ENCODE data around the gene SGCD.

The SGCD gene

DNA sequence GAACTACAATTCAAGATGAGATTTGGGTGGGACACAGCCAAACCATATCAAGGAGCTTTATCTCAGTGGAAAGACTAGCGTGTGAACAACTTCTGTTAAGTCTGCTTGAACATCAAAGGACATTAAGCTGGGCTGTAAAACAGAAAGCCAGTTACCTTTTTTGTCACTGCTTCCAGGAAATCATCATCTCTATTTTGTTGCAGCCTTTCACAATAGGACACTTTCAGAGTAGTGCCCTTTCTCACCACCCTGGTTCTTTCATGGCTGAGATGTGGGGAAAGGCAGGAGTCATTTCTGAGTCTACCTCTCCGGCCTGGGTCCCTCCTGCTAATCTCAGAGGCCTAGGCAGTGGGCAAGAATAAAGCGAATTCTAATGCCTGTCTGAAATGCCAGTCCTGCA is 426.9 kb downstream of the SGCD start:
- no peaks in the 10 kb centered on the region for H3K9me3 ChIP-seq (ENCODE audit: control insufficient read depth, low read length)
- H3K27me3 ChIP-seq (replicated peaks; ENCODE audit: control insufficient read depth, insufficient read depth, low read length, poor library complexity, severe bottlenecking), result no peaks in the 10 kb centered on the region
- H3K4me3 ChIP-seq (ENCODE audit: insufficient read depth, low read depth, low read length, poor library complexity, severe bottlenecking), result no peak overlapping the region
- H3K36me3 ChIP-seq (ENCODE audit: control insufficient read depth, insufficient read depth, low read length), result no peaks in the 10 kb centered on the region
- DNase-seq, result no peak
- no peaks in the 10 kb centered on the region for H3K4me1 ChIP-seq (ENCODE audit: control insufficient read depth, insufficient read depth, low read length, poor library complexity, severe bottlenecking)
- H3K27ac ChIP-seq (ENCODE audit: insufficient read depth, low read length, poor library complexity, severe bottlenecking), result no peak overlapping the region

DNA sequence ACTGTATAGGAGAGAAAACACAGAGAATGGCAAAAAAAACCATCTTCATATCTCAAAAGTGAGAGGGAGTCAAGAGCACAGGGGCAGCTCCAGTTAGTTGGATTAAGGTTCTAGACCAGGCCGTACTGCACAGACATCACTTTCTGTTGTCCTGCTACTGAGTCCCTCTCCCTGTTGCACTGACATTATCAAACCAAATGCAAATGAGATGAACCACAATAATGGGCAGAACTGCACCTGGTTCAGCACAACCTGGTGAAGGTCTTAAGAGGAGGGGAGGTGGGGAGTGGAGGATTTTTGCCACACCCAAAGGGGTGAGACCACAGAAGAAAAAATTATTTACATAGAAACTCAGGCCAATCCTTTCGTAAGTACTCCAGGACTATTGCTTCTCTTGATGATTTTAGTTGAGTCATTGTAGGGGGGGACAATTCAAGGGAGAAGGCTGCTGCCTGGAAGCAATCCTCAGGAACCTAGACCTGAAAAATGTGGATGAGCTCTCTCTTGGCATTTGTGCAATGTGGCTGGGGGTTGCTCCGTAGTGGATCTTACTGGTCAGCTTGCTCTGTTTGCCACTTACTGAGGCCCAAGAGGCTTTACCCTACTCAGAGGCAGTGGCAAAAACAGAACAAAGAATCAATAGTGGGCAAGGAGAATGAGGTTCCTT is 428.6 kb downstream of the SGCD start:
- Histone ChIP-seq H3K27ac (ENCODE audit: insufficient read depth, low read length, poor library complexity, severe bottlenecking) (no peak overlapping the region), H3K4me3 (ENCODE audit: insufficient read depth, low read depth, low read length, poor library complexity, severe bottlenecking) (no peak overlapping the region), H3K4me1 (ENCODE audit: control insufficient read depth, insufficient read depth, low read length, poor library complexity, severe bottlenecking) (no peaks in the 10 kb centered on the region), H3K27me3 (replicated peaks; ENCODE audit: control insufficient read depth, insufficient read depth, low read length, poor library complexity, severe bottlenecking) (no peaks in the 10 kb centered on the region), H3K9me3 (ENCODE audit: control insufficient read depth, low read length) (no peaks in the 10 kb centered on the region), H3K36me3 (ENCODE audit: control insufficient read depth, insufficient read depth, low read length) (no peaks in the 10 kb centered on the region)
- no peak for DNase-seq

DNA sequence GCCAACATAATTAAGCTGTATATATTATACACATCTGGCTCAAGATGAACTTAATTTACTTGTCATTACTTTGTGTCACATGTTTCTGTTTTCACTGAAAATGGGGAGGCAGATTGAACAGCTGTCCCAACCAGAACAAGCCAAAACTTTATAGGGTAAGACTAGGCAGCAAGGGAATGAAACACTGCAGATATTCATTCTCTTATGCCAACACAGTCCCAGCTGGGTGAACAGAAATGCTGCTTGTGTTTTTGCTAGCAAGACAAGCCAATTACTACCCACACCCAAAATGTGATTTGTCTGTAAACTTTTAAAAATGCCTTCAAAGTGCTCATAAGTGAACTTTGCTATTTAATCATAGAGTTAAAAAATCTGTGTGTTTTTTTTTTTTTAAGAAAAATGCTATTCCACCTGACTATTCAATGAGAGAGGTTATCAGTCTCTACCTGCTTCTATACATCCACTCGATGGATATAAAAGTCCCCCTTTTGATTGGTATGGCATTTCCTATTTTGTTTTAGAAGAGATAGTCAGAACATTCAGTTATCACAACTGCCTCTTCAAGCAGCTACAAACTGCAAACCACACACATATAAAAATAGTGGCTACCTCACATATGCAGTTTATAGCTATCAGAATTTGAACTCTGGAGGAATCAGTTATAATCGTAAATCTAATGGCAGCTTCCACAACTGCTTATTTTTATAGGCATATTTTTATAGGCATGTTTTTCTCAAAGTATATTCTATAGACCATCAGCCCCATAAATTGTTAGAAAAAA is 431.2 kb downstream of the SGCD start:
- Histone ChIP-seq H3K4me1 (ENCODE audit: control insufficient read depth, insufficient read depth, low read length, poor library complexity, severe bottlenecking) (no peaks in the 10 kb centered on the region), H3K27ac (ENCODE audit: insufficient read depth, low read length, poor library complexity, severe bottlenecking) (no peak overlapping the region), H3K9me3 (ENCODE audit: control insufficient read depth, low read length) (no peaks in the 10 kb centered on the region)

DNA sequence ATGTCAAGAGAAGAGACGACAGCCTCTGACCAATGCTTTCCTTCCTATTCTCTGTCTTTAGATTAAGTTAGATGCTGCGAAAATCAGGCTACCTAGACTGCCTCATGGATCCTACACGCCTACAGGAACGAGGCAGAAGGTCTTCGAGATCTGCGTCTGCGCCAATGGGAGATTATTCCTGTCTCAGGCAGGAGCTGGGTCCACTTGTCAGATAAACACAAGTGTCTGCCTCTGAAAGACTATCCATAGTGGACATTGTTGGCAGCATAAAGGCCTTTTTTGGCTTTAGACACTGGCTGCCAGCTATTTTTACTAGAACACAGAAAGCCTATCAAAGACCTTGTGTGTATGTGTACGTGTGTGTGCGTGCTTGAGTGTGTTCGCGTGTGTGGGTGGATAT is 432.2 kb downstream of the SGCD start:
- no peaks in the 10 kb centered on the region for H3K36me3 ChIP-seq (ENCODE audit: control insufficient read depth, insufficient read depth, low read length)
- no peaks in the 10 kb centered on the region for H3K9me3 ChIP-seq (ENCODE audit: control insufficient read depth, low read length)
- no peaks in the 10 kb centered on the region for H3K27me3 ChIP-seq (replicated peaks; ENCODE audit: control insufficient read depth, insufficient read depth, low read length, poor library complexity, severe bottlenecking)
- no peaks in the 10 kb centered on the region for H3K4me1 ChIP-seq (ENCODE audit: control insufficient read depth, insufficient read depth, low read length, poor library complexity, severe bottlenecking)
- DNase-seq, result no peak
- no peak overlapping the region for H3K27ac ChIP-seq (ENCODE audit: insufficient read depth, low read length, poor library complexity, severe bottlenecking)
- no peak overlapping the region for H3K4me3 ChIP-seq (ENCODE audit: insufficient read depth, low read depth, low read length, poor library complexity, severe bottlenecking)

More for the DNA sequence above, 431.2 kb downstream of the SGCD start:
- DNase-seq, result no peak
- H3K36me3 ChIP-seq (ENCODE audit: control insufficient read depth, insufficient read depth, low read length), result no peaks in the 10 kb centered on the region
- no peaks in the 10 kb centered on the region for H3K27me3 ChIP-seq (replicated peaks; ENCODE audit: control insufficient read depth, insufficient read depth, low read length, poor library complexity, severe bottlenecking)
- no peak overlapping the region for H3K4me3 ChIP-seq (ENCODE audit: insufficient read depth, low read depth, low read length, poor library complexity, severe bottlenecking)

DNA sequence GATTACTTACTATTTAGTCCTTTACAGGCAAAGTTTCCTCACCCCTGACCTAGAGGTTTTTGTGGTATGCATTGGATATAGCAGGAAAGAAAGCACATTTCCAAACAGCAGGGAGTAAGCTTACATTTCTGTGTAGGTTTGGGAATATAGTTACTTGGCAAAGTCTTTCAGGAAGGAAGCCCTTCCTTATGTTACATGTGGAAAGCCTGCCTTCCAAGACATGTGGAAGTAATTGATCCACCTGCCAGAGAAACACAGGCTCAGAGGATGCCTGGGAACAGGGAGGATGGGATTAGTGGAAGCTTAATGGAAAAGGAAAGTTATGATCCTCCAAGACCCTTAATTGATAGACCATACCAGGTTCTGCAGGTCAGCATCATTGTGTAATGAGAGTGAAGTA is 435.8 kb downstream of the SGCD start:
- Histone ChIP-seq H3K9me3 (ENCODE audit: control insufficient read depth, low read length) (no peaks in the 10 kb centered on the region), H3K4me1 (ENCODE audit: control insufficient read depth, insufficient read depth, low read length, poor library complexity, severe bottlenecking) (no peaks in the 10 kb centered on the region), H3K4me3 (ENCODE audit: insufficient read depth, low read depth, low read length, poor library complexity, severe bottlenecking) (no peak overlapping the region), H3K27ac (ENCODE audit: insufficient read depth, low read length, poor library complexity, severe bottlenecking) (no peak overlapping the region), H3K36me3 (ENCODE audit: control insufficient read depth, insufficient read depth, low read length) (no peaks in the 10 kb centered on the region), H3K27me3 (replicated peaks; ENCODE audit: control insufficient read depth, insufficient read depth, low read length, poor library complexity, severe bottlenecking) (peaks cover 5% of the 10 kb centered on the region)
- DNase-seq, result no peak

DNA sequence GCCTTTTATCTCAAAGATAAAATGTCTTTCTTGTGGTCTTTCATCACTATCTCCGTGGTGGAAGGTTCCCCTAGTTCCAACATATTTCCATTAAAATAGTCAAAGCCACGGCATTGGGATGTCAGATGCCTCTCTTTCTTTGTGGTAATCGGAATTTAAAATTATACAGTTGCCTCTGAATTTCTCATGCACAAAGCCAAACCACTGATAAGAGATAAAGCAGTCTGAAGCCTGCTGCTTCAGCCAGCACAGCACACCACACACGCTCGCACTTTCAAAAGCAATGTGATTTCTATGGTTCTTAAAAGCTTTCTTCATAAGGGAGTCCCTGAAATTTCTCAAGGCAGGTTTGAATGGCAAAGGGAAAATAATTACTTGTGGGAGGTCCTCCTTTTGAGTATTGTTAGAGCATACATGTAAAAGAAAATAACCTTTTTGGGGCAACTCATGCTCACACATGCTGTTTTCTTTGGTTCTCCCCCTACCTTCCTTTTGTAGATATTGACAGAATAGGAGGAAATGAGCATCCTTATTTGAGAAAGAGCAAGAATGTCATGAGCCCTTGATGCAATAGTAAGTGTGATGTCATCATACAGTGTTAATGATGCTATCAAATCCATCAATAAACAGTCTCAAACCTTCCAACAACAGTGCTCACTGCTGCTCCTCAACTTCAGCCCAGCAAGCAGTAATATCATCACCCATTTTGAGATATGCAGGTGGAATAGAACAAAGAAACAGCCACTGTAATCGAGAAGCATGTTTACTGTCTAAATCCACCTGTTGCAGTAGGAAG is 437.4 kb downstream of the SGCD start:
- no peaks in the 10 kb centered on the region for H3K9me3 ChIP-seq (ENCODE audit: control insufficient read depth, low read length)
- H3K36me3 ChIP-seq (ENCODE audit: control insufficient read depth, insufficient read depth, low read length), result no peaks in the 10 kb centered on the region
- peaks cover 5% of the 10 kb centered on the region for H3K27me3 ChIP-seq (replicated peaks; ENCODE audit: control insufficient read depth, insufficient read depth, low read length, poor library complexity, severe bottlenecking)
- DNase-seq, result no peak
- H3K27ac ChIP-seq (ENCODE audit: insufficient read depth, low read length, poor library complexity, severe bottlenecking), result no peak overlapping the region
- no peak overlapping the region for H3K4me3 ChIP-seq (ENCODE audit: insufficient read depth, low read depth, low read length, poor library complexity, severe bottlenecking)
- H3K4me1 ChIP-seq (ENCODE audit: control insufficient read depth, insufficient read depth, low read length, poor library complexity, severe bottlenecking), result no peaks in the 10 kb centered on the region

DNA sequence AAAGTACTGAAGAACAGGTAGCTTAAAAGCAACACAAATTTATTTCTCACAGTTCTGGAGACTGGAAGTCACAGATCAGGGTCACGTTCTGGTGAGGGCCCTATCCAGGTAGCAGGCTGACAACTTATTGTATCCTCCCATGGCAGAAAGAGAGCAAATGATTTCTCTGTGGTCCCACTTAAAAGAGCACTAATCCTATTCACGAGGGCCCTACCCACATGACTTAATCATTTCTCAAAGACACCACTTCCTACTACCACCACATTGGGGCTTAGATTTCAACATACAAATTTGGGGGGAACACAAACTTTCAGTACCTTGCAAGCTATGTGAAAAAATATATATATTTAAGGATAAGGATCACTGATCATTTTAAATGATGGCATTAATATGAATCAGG is 447.3 kb downstream of the SGCD start:
- Histone ChIP-seq H3K4me3 (ENCODE audit: insufficient read depth, low read depth, low read length, poor library complexity, severe bottlenecking) (no peak overlapping the region), H3K4me1 (ENCODE audit: control insufficient read depth, insufficient read depth, low read length, poor library complexity, severe bottlenecking) (no peaks in the 10 kb centered on the region), H3K36me3 (ENCODE audit: control insufficient read depth, insufficient read depth, low read length) (no peaks in the 10 kb centered on the region), H3K27ac (ENCODE audit: insufficient read depth, low read length, poor library complexity, severe bottlenecking) (no peak overlapping the region), H3K27me3 (replicated peaks; ENCODE audit: control insufficient read depth, insufficient read depth, low read length, poor library complexity, severe bottlenecking) (no peaks in the 10 kb centered on the region), H3K9me3 (ENCODE audit: control insufficient read depth, low read length) (no peaks in the 10 kb centered on the region)
- no peak for DNase-seq

DNA sequence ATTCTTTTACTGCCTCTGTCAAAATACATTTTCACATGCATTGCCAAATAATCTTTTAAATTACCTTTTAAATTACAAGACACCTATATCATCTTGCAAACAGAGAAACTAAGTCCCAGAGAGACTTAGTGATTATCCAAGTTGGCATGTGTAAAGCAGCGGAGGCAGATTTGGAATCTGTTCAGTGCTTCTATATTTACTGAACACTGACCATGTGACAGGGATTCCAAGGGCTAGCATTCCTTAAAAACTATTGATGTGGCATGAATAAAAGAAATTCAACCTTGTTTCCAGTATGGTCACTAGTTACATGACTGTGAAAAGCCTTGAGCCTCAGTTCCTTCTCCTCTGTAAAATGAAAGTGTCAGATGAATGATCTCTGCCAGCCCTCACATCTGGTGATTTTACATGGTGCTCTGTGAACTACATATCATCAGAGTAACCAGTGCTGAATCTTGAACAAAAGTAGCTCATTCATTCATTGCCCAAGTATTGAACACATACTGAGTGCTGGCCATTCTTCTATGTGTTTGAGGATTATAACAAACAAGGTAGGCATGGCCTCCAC is 451.3 kb downstream of the SGCD start:
- Histone ChIP-seq H3K27ac (ENCODE audit: insufficient read depth, low read length, poor library complexity, severe bottlenecking) (no peak overlapping the region), H3K9me3 (ENCODE audit: control insufficient read depth, low read length) (no peaks in the 10 kb centered on the region), H3K36me3 (ENCODE audit: control insufficient read depth, insufficient read depth, low read length) (no peaks in the 10 kb centered on the region), H3K27me3 (replicated peaks; ENCODE audit: control insufficient read depth, insufficient read depth, low read length, poor library complexity, severe bottlenecking) (no peaks in the 10 kb centered on the region), H3K4me1 (ENCODE audit: control insufficient read depth, insufficient read depth, low read length, poor library complexity, severe bottlenecking) (no peaks in the 10 kb centered on the region), H3K4me3 (ENCODE audit: insufficient read depth, low read depth, low read length, poor library complexity, severe bottlenecking) (no peak overlapping the region)
- DNase-seq, result no peak

DNA sequence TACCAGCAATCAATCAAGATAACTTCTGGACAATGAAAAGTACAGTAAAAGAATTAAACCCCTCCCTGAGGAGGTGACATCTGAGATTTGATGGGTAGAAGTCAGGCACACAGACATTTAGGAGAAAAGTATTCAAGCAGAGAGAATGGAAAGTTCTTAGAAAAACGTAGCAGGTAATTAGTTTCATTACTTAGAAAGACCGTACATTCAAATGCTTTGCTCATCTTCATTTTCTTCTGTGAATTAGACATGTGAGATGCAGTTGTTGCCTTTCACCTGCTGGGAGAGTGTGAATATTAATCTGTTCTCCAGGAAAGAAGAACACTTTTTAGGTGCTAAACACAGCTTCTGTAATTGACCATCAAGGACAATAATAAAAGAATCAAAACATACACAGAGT is 451.8 kb downstream of the SGCD start:
- Histone ChIP-seq H3K9me3 (ENCODE audit: control insufficient read depth, low read length) (no peaks in the 10 kb centered on the region), H3K4me3 (ENCODE audit: insufficient read depth, low read depth, low read length, poor library complexity, severe bottlenecking) (no peak overlapping the region), H3K27me3 (replicated peaks; ENCODE audit: control insufficient read depth, insufficient read depth, low read length, poor library complexity, severe bottlenecking) (no peaks in the 10 kb centered on the region), H3K27ac (ENCODE audit: insufficient read depth, low read length, poor library complexity, severe bottlenecking) (no peak overlapping the region), H3K4me1 (ENCODE audit: control insufficient read depth, insufficient read depth, low read length, poor library complexity, severe bottlenecking) (no peaks in the 10 kb centered on the region), H3K36me3 (ENCODE audit: control insufficient read depth, insufficient read depth, low read length) (no peaks in the 10 kb centered on the region)
- no peak for DNase-seq
